LNCaP clone FGC (cell line): ENCODE data around the gene PRIM2.
"Not testable (repeated sequence)": the region's sequence is repeated elsewhere in the genome, so short reads cannot be mapped to it uniquely, and the experiment has no call there.

Experiments
- DNase-seq: peaks from one replicate; pipeline ENCODE4 v3.0.0-alpha.2; 2011; ENCODE audit warnings: low read depth
- H3K4me3 ChIP-seq: 2 replicates; pipeline ENCODE4 v1.5.1; 2011; ENCODE audit warnings: mild to moderate bottlenecking, low read depth, low read length, control low read depth
- TF ChIP-seq, protein P1 (sequence below): IDR thresholded peaks from 2 replicates; pipeline ENCODE4 v1.5.1; 2012; ENCODE audit warnings: mild to moderate bottlenecking; ENCODE audit not compliant: control insufficient read depth, insufficient read depth; ENCODE audit errors: extremely low read depth

PRIM2 gene

DNA sequence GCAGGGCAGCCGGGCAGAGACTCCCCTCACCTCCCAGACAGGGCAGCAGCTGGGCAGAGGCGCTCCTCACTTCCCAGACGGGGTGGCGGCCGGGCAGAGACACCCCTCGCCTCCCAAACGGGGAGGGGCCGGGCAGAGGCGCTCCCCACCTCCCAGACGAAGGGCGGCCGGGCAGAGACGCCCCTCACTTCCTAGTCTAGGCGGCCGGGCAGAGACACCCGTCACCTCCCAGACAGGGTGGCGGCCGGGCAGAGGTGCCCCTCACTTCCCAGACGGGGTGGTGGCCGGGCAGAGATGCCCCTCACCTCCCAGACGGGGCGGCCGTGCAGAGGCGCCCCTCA lies 6.6 kb upstream of the PRIM2 start:
- no peak for DNase-seq
- no peak overlapping the region for H3K4me3 ChIP-seq
- TF ChIP-seq, protein P1, sequence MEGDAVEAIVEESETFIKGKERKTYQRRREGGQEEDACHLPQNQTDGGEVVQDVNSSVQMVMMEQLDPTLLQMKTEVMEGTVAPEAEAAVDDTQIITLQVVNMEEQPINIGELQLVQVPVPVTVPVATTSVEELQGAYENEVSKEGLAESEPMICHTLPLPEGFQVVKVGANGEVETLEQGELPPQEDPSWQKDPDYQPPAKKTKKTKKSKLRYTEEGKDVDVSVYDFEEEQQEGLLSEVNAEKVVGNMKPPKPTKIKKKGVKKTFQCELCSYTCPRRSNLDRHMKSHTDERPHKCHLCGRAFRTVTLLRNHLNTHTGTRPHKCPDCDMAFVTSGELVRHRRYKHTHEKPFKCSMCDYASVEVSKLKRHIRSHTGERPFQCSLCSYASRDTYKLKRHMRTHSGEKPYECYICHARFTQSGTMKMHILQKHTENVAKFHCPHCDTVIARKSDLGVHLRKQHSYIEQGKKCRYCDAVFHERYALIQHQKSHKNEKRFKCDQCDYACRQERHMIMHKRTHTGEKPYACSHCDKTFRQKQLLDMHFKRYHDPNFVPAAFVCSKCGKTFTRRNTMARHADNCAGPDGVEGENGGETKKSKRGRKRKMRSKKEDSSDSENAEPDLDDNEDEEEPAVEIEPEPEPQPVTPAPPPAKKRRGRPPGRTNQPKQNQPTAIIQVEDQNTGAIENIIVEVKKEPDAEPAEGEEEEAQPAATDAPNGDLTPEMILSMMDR, result no peak

DNA sequence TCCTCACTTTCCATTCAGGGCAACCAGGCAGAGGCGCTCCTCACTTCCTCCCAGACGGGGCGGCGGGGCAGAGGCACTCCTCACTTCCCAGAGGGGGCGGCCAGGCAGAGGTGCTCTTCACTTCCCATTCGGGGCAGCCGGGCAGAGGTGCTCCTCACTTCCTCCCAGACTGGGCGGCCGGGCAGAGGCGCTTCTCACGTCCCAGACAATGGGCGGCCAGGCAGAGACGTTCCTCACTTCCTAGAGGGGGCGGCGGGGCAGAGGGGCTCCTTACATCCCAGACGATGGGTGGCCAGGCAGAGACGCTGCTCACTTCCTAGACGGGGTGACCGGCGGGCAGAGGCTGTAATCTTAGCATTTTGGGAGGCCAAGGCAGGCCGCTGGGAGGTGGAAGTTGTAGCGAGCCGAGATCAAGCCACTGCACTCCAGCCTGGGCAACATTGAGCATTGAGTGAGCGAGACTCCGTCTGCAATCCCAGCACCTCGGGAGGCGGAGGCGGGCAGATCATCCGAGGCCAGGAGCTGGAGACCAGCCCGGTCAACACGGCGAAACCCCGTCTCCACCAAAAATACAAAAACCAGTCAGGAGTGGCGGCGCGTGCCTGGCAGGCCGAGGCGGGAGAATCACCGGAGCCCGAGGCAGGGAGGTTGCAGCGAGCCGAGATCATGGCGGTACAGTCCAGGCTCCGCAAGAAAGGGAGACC lies 6.0 kb upstream of the PRIM2 start:
- DNase-seq, H3K4me3 ChIP-seq: not testable (repeated sequence)

DNA sequence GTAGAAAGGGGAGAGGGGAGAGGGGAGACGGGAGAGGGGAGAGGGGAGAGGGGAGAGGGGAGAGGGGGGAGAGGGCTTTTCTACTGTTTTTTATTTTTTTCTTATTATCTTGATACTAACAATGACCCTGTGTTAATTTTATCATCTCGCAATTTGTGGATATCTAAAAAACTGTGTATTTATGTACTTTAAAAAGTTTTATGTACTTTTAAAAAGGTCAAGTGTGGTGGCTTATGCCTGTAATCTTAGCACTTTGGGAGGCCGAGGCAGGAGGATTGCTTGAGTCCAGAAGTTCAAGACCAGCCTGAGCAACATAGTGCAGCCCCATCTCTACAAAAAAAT lies 5.5 kb upstream of the PRIM2 start:
- no peak overlapping the region for H3K4me3 ChIP-seq
- TF ChIP-seq, protein P1, result no peak
- no peak for DNase-seq

DNA sequence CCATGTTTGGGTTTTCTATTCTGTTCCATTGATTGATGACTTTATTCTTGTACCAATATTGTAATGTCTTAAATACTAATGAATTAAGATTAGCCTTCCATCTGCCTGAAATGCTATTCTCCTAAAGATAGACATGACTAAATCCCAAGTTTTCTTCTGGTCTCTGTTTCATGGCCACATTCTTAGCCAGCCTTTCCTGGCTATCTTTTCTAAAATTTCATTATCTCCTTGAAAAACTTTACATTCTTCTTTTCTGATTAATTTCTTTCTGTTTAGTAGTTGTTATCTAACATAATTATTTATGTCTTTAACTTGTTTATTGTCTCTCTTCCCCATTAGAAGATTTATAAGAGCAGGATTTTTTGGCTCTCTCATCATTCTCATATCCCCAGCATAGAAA lies 4.4 kb upstream of the PRIM2 start:
- TF ChIP-seq, protein P1, result no peak
- no peak overlapping the region for H3K4me3 ChIP-seq

DNA sequence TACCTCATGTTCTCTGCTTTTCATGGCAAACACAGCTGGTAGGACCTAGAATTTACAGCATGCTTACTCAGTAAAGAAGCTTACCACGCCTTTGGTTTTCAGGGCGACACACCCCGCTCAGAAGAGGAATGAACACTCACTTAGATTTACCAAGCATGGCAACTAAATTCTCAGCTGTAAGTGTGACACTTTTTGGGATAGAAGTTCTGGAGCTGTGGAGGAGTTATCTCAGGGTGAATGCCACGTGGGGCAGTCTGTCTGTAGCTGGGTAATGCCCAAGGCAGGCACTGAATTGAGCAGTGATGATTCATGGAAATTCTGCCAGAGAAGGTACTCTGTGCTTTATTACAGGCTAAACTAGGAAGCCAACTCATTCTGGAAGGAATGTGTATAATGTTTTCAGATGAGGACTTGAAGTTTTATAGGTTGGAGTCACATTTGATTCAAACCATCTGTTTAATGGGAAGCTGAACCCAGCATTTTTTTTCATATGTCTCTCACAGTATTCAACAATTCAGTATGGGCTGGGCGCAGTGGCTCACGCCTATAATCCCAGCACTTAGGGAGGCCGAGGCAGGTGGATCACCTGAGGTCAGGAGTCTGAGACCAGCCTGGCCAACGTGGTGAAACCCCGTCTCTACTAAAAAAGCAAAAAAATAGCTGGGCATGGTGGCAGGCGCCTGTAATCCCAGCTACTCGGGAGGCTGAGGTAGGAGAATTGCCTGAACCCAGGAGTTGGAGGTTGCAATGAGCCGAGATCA lies 3.5 kb upstream of the PRIM2 start:
- TF ChIP-seq, protein P1, result no peak
- DNase-seq, result no peak
- no peak overlapping the region for H3K4me3 ChIP-seq

More for the DNA sequence above, 4.4 kb upstream of the PRIM2 start:
- DNase-seq, result no peak

DNA sequence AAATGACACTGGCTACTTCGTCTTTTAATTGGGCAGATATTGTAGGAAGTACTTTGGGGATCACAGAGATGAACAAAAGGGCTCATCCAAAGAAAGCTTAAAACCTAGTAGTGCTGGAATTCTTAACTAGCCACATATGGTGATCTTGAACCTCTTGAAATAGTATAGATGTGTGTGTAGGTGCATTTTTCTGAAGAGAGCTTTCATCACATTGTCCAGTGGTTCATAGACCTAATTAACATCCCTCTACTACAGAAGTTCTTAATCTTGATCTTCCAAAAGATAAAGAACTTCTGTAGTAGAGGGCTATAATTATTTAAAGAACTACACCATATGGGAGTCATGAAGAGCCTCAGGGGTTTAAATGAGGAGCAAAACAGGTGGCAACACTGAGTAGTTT lies 2.3 kb upstream of the PRIM2 start:
- H3K4me3 ChIP-seq, result no peak overlapping the region
- DNase-seq, result no peak
- TF ChIP-seq, protein P1, result no peak

DNA sequence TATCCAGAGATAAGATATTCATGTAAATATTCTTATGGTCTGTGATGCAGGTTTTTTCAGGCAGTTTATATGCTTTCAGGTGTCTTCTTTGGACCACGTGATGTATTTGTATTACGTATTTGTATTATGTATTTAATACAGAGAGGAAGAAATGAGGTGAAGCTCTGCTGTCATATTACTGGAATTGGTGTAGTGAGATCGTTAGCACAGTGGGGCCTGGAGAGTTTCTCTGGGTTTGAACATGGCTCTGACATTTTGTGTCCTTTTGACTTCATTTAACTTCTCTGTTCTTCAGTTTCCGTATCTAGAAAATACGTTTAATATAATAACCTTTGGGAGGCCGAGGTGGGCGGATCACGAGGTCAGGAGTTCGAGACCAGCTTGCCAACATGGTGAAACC lies 1.6 kb upstream of the PRIM2 start:
- TF ChIP-seq, protein P1, result no peak
- H3K4me3 ChIP-seq, result no peak overlapping the region
- no peak for DNase-seq
